ENCODE results near the gene TP53I11. TPM values are rescaled to one million over a fixed set of nuclear protein-coding genes. Genes with fewer than 3 reads are reported as not detected.

The TP53I11 gene
- total and polyA plus RNA-seq, 9 of the 15 experiments (the other 6 are each of a cell fraction or from before 2014, with no cell fraction given): 0.14 to 2.5 (median 1.2) TPM; not detected in 2

GRCh38 chr11:44920451-44920850 is 30.2 kb downstream of the TP53I11 start:
- WGBS (ENCODE audit: insufficient coverage, low coverage, missing lambda C conversion rate): 1% methylated on average over 7 of the region's 7 CpGs
- no peak for FAIRE-seq
- Histone ChIP-seq H3K9me3 (replicated peaks; ENCODE audit: control insufficient read depth, insufficient read depth, low read depth, low read length) (no peaks in the 10 kb centered on the region), H3K9me1 (ENCODE audit: control insufficient read depth, insufficient read depth, low read length) (no peaks in the 10 kb centered on the region), H3K27me3 (ENCODE audit: control insufficient read depth in 2 of 2, insufficient read depth in 2 of 2, low read length in 2 of 2) (peaks cover 8 to 59% of the 10 kb centered on the region in 2 experiments; a peak in 4 of 5 replicates), H3K79me2 (ENCODE audit: control insufficient read depth, insufficient read depth, low read length) (no peaks in the 10 kb centered on the region), H3K4me1 (replicated peaks in 1 of 2; ENCODE audit: control insufficient read depth in 2 of 2, insufficient read depth in 2 of 2, low read length in 2 of 2) (no peaks in the 10 kb centered on the region), H3K4me2 (ENCODE audit: insufficient read depth, low read length) (no peak overlapping the region), H3K9ac (ENCODE audit: insufficient read depth in 1 of 2, low read depth in 2 of 2, low read length in 2 of 2) (no peak overlapping the region), H2AFZ (ENCODE audit: low read depth, low read length) (no peak overlapping the region), H4K20me1 (replicated peaks; ENCODE audit: control insufficient read depth, insufficient read depth, low read length) (peaks cover 15% of the 10 kb centered on the region; the same call in 1 of the 2 replicates), H3K36me3 (ENCODE audit: control insufficient read depth, insufficient read depth, low read length) (no peaks in the 10 kb centered on the region), H3K27ac (ENCODE audit: extremely low read depth, low read depth, low read length) (no peak overlapping the region), H3K4me3 (no peak overlapping the region)
- ChIA-PET POLR2A (interaction anchor here (0.5 kb wide), 1 partner anchor 162 kb away, joined by 3 read pairs; no protein-coding TSS in a partner anchor), CTCF (ENCODE audit: low intra/inter-chr PET ratio) (no interaction called here)
- in situ Hi-C loops (cut with MboI): no loop called here
- intact Hi-C loops (cut with micrococcal nuclease): no loop called here
- no TSS peak for BruUV-seq (replicated peaks)
- no peak for DNase-seq (ENCODE audit: extremely low read depth in 1 of 4, low spot score in 3 of 4)
- TF ChIP-seq RBM22 (IDR thresholded peaks at IDR 0.05; ENCODE audit: low read depth, low read length, poor library complexity, severe bottlenecking) (no peak), PYGO2 (tag; IDR thresholded peaks at IDR 0.05) (no peak), NBN (IDR thresholded peaks at IDR 0.05; ENCODE audit: low read depth) (no peak), PTTG1 (tag; IDR thresholded peaks at IDR 0.05; ENCODE audit: low read depth) (no peak), CCNT2 (IDR thresholded peaks at IDR 0.05; ENCODE audit: borderline replicate concordance, extremely low read depth, insufficient read length, low read depth, low read length) (no peak), CREBBP (IDR thresholded peaks at IDR 0.05; ENCODE audit: low read depth, low read length) (no peak), ZNF586 (CRISPR knock-in tag; conservative IDR thresholded peaks at IDR 0.05) (no peak), ZKSCAN1 (IDR thresholded peaks at IDR 0.05; ENCODE audit: low read depth, low read length) (no peak)
- no peak for ATAC-seq

Data from K562 (cell line).